Stimulated activated CD8-positive, alpha-beta memory T cell treated with anti-CD3 and anti-CD28 coated beads, Interleukin-7, amount 100 ng/mL, for 4 hours (primary cell): ENCODE data around the gene FGD2.

ENCODE experiments used
- DNase-seq, 2 donors: peaks; one replicate each; pipeline ENCODE4 v3.0.0-alpha.2; 2020; ENCODE audit warnings: low read depth in 2 of 2

FGD2 gene

GRCh38 chr6:36970892-36971842, 34.3 kb upstream of the FGD2 start:
- no peak for DNase-seq

- no peak for DNase-seq
These were observed 33.4 kb upstream of the FGD2 start for GRCh38 chr6:36971921-36972673.

GRCh38 chr6:36973190-36973589, 32.3 kb upstream of the FGD2 start:
- DNase-seq, result no peak

- DNase-seq, result no peak
These were observed 31.8 kb upstream of the FGD2 start for GRCh38 chr6:36973647-36974046.

GRCh38 chr6:36975231-36976006, 30.0 kb upstream of the FGD2 start:
- DNase-seq, result no peak

- no peak for DNase-seq
These were observed 29.5 kb upstream of the FGD2 start for GRCh38 chr6:36976007-36976264.

- no peak for DNase-seq
These were observed 28.9 kb upstream of the FGD2 start for GRCh38 chr6:36976509-36976908.

GRCh38 chr6:36976931-36977330, 28.5 kb upstream of the FGD2 start:
- DNase-seq, result no peak

- DNase-seq, result no peak
These were observed 27.9 kb upstream of the FGD2 start for GRCh38 chr6:36977470-36977941.

- no peak for DNase-seq
These were observed 26.8 kb upstream of the FGD2 start for GRCh38 chr6:36978421-36979346.

- no peak for DNase-seq
These were observed 26.1 kb upstream of the FGD2 start for GRCh38 chr6:36979347-36979742.

GRCh38 chr6:36980129-36980528, 25.3 kb upstream of the FGD2 start:
- DNase-seq, result no peak

- DNase-seq, result no peak
These were observed 24.4 kb upstream of the FGD2 start for GRCh38 chr6:36980876-36981619.

GRCh38 chr6:36983538-36983937, 21.9 kb upstream of the FGD2 start:
- no peak for DNase-seq

- peak; percentile 28 to 36 for DNase-seq
These were observed 20.7 kb upstream of the FGD2 start for GRCh38 chr6:36984581-36985416.

- no peak for DNase-seq
These were observed 20.0 kb upstream of the FGD2 start for GRCh38 chr6:36985417-36985807.

GRCh38 chr6:36985808-36986703, 19.4 kb upstream of the FGD2 start, which contains the start of gene MTCH1:
Gene MTCH1, minus strand, starts transcription at chr6:36986196. Its CDS starts 23 bp downstream, at chr6:36986173.
- peak; percentile 55 to 80 for DNase-seq

GRCh38 chr6:36986704-36987047, 18.8 kb upstream of the FGD2 start:
- DNase-seq, result no peak
